Vein endothelial cell (primary cell): Measurements from ENCODE around the gene THBS1. TPM values are rescaled to one million over a fixed set of nuclear protein-coding genes. Genes with fewer than 3 reads are reported as not detected.

Experiments used
- total RNA-seq: library from RNA; depleted of rRNA; stranded (reverse); fragments of >200 nt; gene quantifications from 2 replicates; pipeline ENCODE4 v1.2.3, GENCODE V29; 2012

Gene THBS1
- total RNA-seq: 11,178 and 12,995 TPM in 2 replicates

GRCh38 chr15:39580485-39581241 is at the start of gene THBS1:
Gene THBS1 (plus strand): TSS chr15:39581079. CDS start chr15:39581858, 779 bp downstream.

Other genes starting within 250 kb of the THBS1 start
- gene FSIP1, start 201.8 kb downstream of the THBS1 start, total RNA-seq: 0.98 and 1.3 TPM in 2 replicates